CD4-positive, alpha-beta memory T cell (primary cell): ENCODE measurements around the gene LIMD2. TPM values are rescaled to one million over a fixed set of nuclear protein-coding genes. Genes with fewer than 3 reads are reported as not detected.

Experiments
- CTCF ChIA-PET: fragments of 350-600 bp; sonication (Branson Sonifier 250); formaldehyde crosslinking; loops from one replicate; lab custom pipeline; 2021; ENCODE audit warnings: inconsistent platforms; ENCODE audit not compliant: partially characterized antibody; lab: Charles Lee
- POLR2A ChIA-PET: fragments of 350-600 bp; sonication (Branson Sonifier 250); formaldehyde crosslinking; loops from one replicate; lab custom pipeline; 2021; ENCODE audit not compliant: partially characterized antibody; lab: Charles Lee
- DNase-seq, 5 donors: peaks; one replicate each; pipeline versions ENCODE4 v3.0.0 to v3.0.0-alpha.2; 2020 to 2022; ENCODE audit warnings: mixed read lengths in 1 of 5
- H3K27ac ChIP-seq: one replicate; pipeline ENCODE4 v1.7.0; 2013; ENCODE audit warnings: low read depth, low read length
- H3K27me3 ChIP-seq: 2 replicates; pipeline ENCODE4 v1.7.0; 2013; ENCODE audit warnings: mild to moderate bottlenecking, low read length, moderate library complexity; ENCODE audit not compliant: insufficient read depth
- H3K36me3 ChIP-seq: 2 replicates; pipeline ENCODE4 v1.7.0; 2013; ENCODE audit warnings: mild to moderate bottlenecking, low read length, moderate library complexity; ENCODE audit not compliant: insufficient read depth
- H3K4me1 ChIP-seq: 2 replicates; pipeline ENCODE4 v1.7.0; 2013; ENCODE audit warnings: mild to moderate bottlenecking, low read length, moderate library complexity; ENCODE audit not compliant: insufficient read depth
- H3K4me3 ChIP-seq, 2 donors: one replicate each; pipeline ENCODE4 v1.7.0; 2013; ENCODE audit warnings: low read length in 2 of 2, mild to moderate bottlenecking in 1 of 2
- H3K9me3 ChIP-seq, 2 donors: one replicate each; pipeline ENCODE4 v1.7.0; 2013; ENCODE audit warnings: low read length in 2 of 2, control low read depth in 1 of 2; ENCODE audit not compliant: control insufficient read depth in 1 of 2
- H3K27ac Mint-ChIP-seq, 7 donors: one replicate each; pipeline ENCODE4 v1.8.0; 2020 to 2021; ENCODE audit warnings: mixed read lengths in 7 of 7, mild to moderate bottlenecking in 6 of 7, inconsistent platforms in 3 of 7, moderate library complexity in 3 of 7
- H3K27me3 Mint-ChIP-seq, 2 donors: one replicate each; pipeline ENCODE4 v1.8.0; 2020 to 2021; ENCODE audit warnings: mixed read lengths in 2 of 2
- H3K36me3 Mint-ChIP-seq, 2 donors: one replicate each; pipeline ENCODE4 v1.8.0; 2020 to 2021; ENCODE audit warnings: mixed read lengths in 2 of 2, inconsistent platforms in 1 of 2, mild to moderate bottlenecking in 1 of 2
- H3K4me1 Mint-ChIP-seq, 4 donors: one replicate each; pipeline ENCODE4 v1.8.0; 2020 to 2021; ENCODE audit warnings: mixed read lengths in 4 of 4, mild to moderate bottlenecking in 1 of 4
- H3K4me3 Mint-ChIP-seq, 8 donors: one replicate each; pipeline ENCODE4 v1.8.0; 2020 to 2021; ENCODE audit warnings: mixed read lengths in 8 of 8, mild to moderate bottlenecking in 7 of 8, moderate library complexity in 6 of 8, inconsistent platforms in 3 of 8
- H3K9me3 Mint-ChIP-seq, 8 donors: one replicate each; pipeline ENCODE4 v1.8.0; 2020 to 2021; ENCODE audit warnings: mixed read lengths in 8 of 8, mild to moderate bottlenecking in 5 of 8, inconsistent platforms in 3 of 8, moderate library complexity in 1 of 8
- intact Hi-C: fragments of 100-400 bp; cut with micrococcal nuclease; formaldehyde crosslinking; loops from one replicate; pipeline ENCODE4 v1.15.1; 2023
- polyA plus RNA-seq, 2 donors: library from polyadenylated mRNA; unstranded; fragments of 300-500 nt; fragmentation: Illumina TruSeq; gene quantifications; one replicate each; pipeline ENCODE4 v1.2.3, GENCODE V29; 2021
- total RNA-seq, 2 experiments: library from RNA; stranded (reverse); gene quantifications; one replicate each; pipeline ENCODE4 v1.2.3, GENCODE V29; 2021

Gene LIMD2
- total and polyA plus RNA-seq, 4 experiments from 2014 or later = 347 to 755 (median 646) TPM

- peaks cover 22 to 37% of the 10 kb centered on the region in 2 donors for H3K36me3 Mint-ChIP-seq
- no peaks in the 10 kb centered on the region for H3K36me3 ChIP-seq
- H3K9me3 ChIP-seq = no peaks in the 10 kb centered on the region
- H3K27me3 Mint-ChIP-seq = no peaks in the 10 kb centered on the region
- H3K27me3 ChIP-seq = no peaks in the 10 kb centered on the region
- peaks cover 88% of the 10 kb centered on the region for H3K4me1 ChIP-seq
- peak overlapping the region; percentile 51 for H3K27ac ChIP-seq
- DNase-seq = peak; percentile 33 to 70 (median 41)
- no peaks in the 10 kb centered on the region for H3K9me3 Mint-ChIP-seq
- POLR2A ChIA-PET = interaction anchor here (0.6 to 23.0 kb wide), 18 partner anchors 3 to 507 kb away, joined by 3 to 1362 read pairs (median 6); partner anchors contain the start of genes CCDC47, DDX42, LIMD2 and MAP3K3
- CTCF ChIA-PET = interaction anchor here (0.8 to 10.7 kb wide), 4 partner anchors 12 to 272 kb away, joined by 3 to 315 read pairs (median 8); partner anchors contain the start of gene MAP3K3
- intact Hi-C loops = loop anchor here (10.0 kb wide), 1 partner anchor 798 kb away; the partner anchor contains the start of genes CEP95 and DDX5
- peak overlapping the region; percentile 85 to 100 (median 93) for H3K27ac Mint-ChIP-seq
- peak overlapping the region; percentile 77 to 89 (median 80) for H3K4me3 Mint-ChIP-seq
- H3K4me3 ChIP-seq = peak overlapping the region; percentile 21 to 34
- H3K4me1 Mint-ChIP-seq = peaks cover 52 to 83% (median 73%) of the 10 kb centered on the region in 4 donors
Observed at GRCh38 chr17:63707151-63707550, 7.2 kb upstream of the LIMD2 start.

- Mint-ChIP-seq H3K36me3 (peaks cover 16 to 39% of the 10 kb centered on the region in 2 donors), H3K27me3 (no peaks in the 10 kb centered on the region), H3K9me3 (no peaks in the 10 kb centered on the region), H3K4me3 (peak overlapping the region; percentile 77 to 89 (median 80)), H3K4me1 (peaks cover 52 to 90% (median 75%) of the 10 kb centered on the region in 4 donors), H3K27ac (peak overlapping the region; percentile 85 to 100 (median 94))
- Histone ChIP-seq H3K9me3 (no peaks in the 10 kb centered on the region), H3K36me3 (no peaks in the 10 kb centered on the region), H3K4me1 (peaks cover 92% of the 10 kb centered on the region), H3K27ac (peak overlapping the region; percentile 51), H3K27me3 (no peaks in the 10 kb centered on the region), H3K4me3 (peak overlapping the region; percentile 21 to 34)
- peak in 3 of 5 donors; percentile 27 to 35 (median 30) for DNase-seq
- intact Hi-C loops = loop anchor here (10.0 kb wide), 1 partner anchor 798 kb away; the partner anchor contains the start of genes CEP95 and DDX5
- ChIA-PET POLR2A (interaction anchor here (0.8 to 23.0 kb wide), 21 partner anchors 4 to 314 kb away, joined by 3 to 1362 read pairs (median 5); partner anchors contain the start of genes CCDC47, DDX42, ICAM2 and LIMD2), CTCF (interaction anchor here (0.5 to 10.7 kb wide), 5 partner anchors 8 to 94 kb away, joined by 3 to 315 read pairs (median 5); partner anchors contain the start of gene MAP3K3)
Observed at GRCh38 chr17:63706336-63707082, 6.6 kb upstream of the LIMD2 start.

DNA sequence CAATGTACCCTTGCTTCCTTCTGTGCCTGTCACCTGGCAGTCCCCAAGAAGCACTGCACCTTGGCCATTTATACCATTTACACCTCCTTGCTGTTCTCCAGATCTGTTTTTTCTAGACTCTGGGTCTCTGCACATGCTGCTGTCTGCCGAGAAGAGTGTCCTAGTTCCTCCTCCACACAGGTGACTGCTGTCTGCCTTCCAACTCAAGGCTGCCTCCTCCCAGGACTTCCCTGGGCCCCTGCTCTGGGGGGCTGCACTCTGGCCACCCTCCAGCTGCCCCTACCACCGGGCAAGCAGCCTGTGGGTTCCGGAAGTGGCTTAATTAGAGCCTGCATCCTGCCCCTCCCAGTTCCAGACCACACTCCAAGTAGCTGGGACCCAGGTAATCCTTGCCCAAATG lies 5.7 kb upstream of the LIMD2 start:
- H3K4me3 ChIP-seq = peak overlapping the region; percentile 5 to 21
- Mint-ChIP-seq H3K4me3 (peak overlapping the region in 7 of 8 donors; percentile 77 to 89 (median 80)), H3K36me3 (peaks cover 16 to 38% of the 10 kb centered on the region in 2 donors), H3K4me1 (peaks cover 51 to 97% (median 76%) of the 10 kb centered on the region in 4 donors), H3K27ac (peak overlapping the region; percentile 85 to 100 (median 94)), H3K9me3 (no peaks in the 10 kb centered on the region), H3K27me3 (no peaks in the 10 kb centered on the region)
- peaks cover 97% of the 10 kb centered on the region for H3K4me1 ChIP-seq
- DNase-seq = no peak
- H3K36me3 ChIP-seq = no peaks in the 10 kb centered on the region
- ChIA-PET CTCF (interaction anchor here (1.1 to 10.7 kb wide), 2 partner anchors 9 to 10 kb away, joined by 3 to 315 read pairs; no protein-coding TSS in a partner anchor), POLR2A (interaction anchor here (0.9 to 23.0 kb wide), 11 partner anchors 5 to 315 kb away, joined by 3 to 1362 read pairs (median 6); partner anchors contain the start of genes CCDC47, DDX42, ICAM2 and LIMD2)
- peak overlapping the region; percentile 51 for H3K27ac ChIP-seq
- intact Hi-C loops = loop anchor here (10.0 kb wide), 1 partner anchor 799 kb away; the partner anchor contains the start of genes CEP95 and DDX5
- no peaks in the 10 kb centered on the region for H3K27me3 ChIP-seq
- no peaks in the 10 kb centered on the region for H3K9me3 ChIP-seq

- Mint-ChIP-seq H3K27me3 (no peaks in the 10 kb centered on the region), H3K9me3 (no peaks in the 10 kb centered on the region), H3K36me3 (peaks cover 16 to 32% of the 10 kb centered on the region in 2 donors), H3K4me1 (peaks cover 45 to 89% (median 69%) of the 10 kb centered on the region in 4 donors), H3K27ac (peak overlapping the region in 6 of 7 donors; percentile 41 to 100 (median 92)), H3K4me3 (peak overlapping the region in 5 of 8 donors; percentile 16 to 89 (median 77))
- Histone ChIP-seq H3K27me3 (no peaks in the 10 kb centered on the region), H3K9me3 (no peaks in the 10 kb centered on the region), H3K27ac (peak overlapping the region; percentile 51), H3K4me1 (peaks cover 89% of the 10 kb centered on the region), H3K4me3 (no peak overlapping the region), H3K36me3 (no peaks in the 10 kb centered on the region)
- CTCF ChIA-PET = interaction anchor here (1.3 to 10.7 kb wide), 2 partner anchors 10 to 69 kb away, joined by 3 to 315 read pairs; partner anchors contain the start of genes CCDC47 and DDX42
- intact Hi-C loops = loop anchor here (5.0 to 10.0 kb wide), 2 partner anchors 153 to 800 kb away; partner anchors contain the start of genes CEP95, DCAF7 and DDX5
- no peak for DNase-seq
- POLR2A ChIA-PET = interaction anchor here (1.0 to 23.0 kb wide), 6 partner anchors 6 to 70 kb away, joined by 3 to 1362 read pairs (median 238); partner anchors contain the start of genes CCDC47, DDX42, LIMD2 and STRADA
Observed at GRCh38 chr17:63704836-63705235, 4.9 kb upstream of the LIMD2 start.

DNA sequence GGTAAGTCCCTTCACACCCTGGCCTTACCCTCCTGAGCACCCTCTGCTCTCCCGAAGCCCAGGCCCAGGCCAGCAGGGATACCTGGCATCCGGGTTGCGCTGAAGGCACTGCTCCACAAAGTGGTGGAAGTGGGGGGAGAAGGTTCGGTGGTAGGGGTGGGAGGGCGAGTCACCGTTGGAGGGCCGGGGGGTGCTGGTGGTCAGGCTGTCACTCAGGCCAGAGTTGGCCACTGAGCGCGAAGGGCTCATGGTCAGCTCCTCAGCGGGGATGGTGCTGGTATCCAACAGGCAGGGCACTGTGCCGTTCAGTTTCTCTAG lies 4.3 kb upstream of the LIMD2 start:
- H3K4me3 ChIP-seq = no peak overlapping the region
- Mint-ChIP-seq H3K27ac (peak overlapping the region in 5 of 7 donors; percentile 70 to 100 (median 94)), H3K27me3 (no peaks in the 10 kb centered on the region), H3K9me3 (no peaks in the 10 kb centered on the region), H3K4me3 (peak overlapping the region in 6 of 8 donors; percentile 92 to 96 (median 94)), H3K4me1 (peaks cover 39 to 82% (median 63%) of the 10 kb centered on the region in 4 donors), H3K36me3 (peaks cover 16 to 31% of the 10 kb centered on the region in 2 donors)
- H3K27ac ChIP-seq = no peak overlapping the region
- H3K9me3 ChIP-seq = no peaks in the 10 kb centered on the region
- peaks cover 82% of the 10 kb centered on the region for H3K4me1 ChIP-seq
- H3K36me3 ChIP-seq = no peaks in the 10 kb centered on the region
- ChIA-PET CTCF (interaction anchor here (0.6 to 1.3 kb wide), 2 partner anchors 69 to 93 kb away, joined by 3 read pairs; partner anchors contain the start of genes CCDC47 and DDX42), POLR2A (interaction anchor here (0.7 to 23.0 kb wide), 8 partner anchors 6 to 802 kb away, joined by 3 to 1362 read pairs (median 68); partner anchors contain the start of genes CCDC47, CEP95, DDX42 and DDX5)
- H3K27me3 ChIP-seq = no peaks in the 10 kb centered on the region
- intact Hi-C loops = loop anchor here (5.0 to 10.0 kb wide), 2 partner anchors 152 to 801 kb away; partner anchors contain the start of genes CEP95, DCAF7 and DDX5
- no peak for DNase-seq

GRCh38 chr17:63703556-63704258 lies 3.8 kb upstream of the LIMD2 start:
- intact Hi-C loops = loop anchor here (5.0 to 10.0 kb wide), 2 partner anchors 151 to 801 kb away; partner anchors contain the start of genes CEP95, DCAF7 and DDX5
- peak overlapping the region; percentile 73 for H3K27ac ChIP-seq
- CTCF ChIA-PET = interaction anchor here (0.6 to 2.2 kb wide), 4 partner anchors 11 to 145 kb away, joined by 3 to 8 read pairs (median 4); partner anchors contain the start of genes CCDC47 and DDX42
- H3K4me3 Mint-ChIP-seq = peak overlapping the region; percentile 92 to 96 (median 94)
- H3K36me3 Mint-ChIP-seq = peaks cover 13 to 31% of the 10 kb centered on the region in 2 donors
- no peaks in the 10 kb centered on the region for H3K9me3 ChIP-seq
- no peaks in the 10 kb centered on the region for H3K36me3 ChIP-seq
- no peak for DNase-seq
- H3K27ac Mint-ChIP-seq = peak overlapping the region; percentile 86 to 100 (median 97)
- no peaks in the 10 kb centered on the region for H3K27me3 ChIP-seq
- H3K4me3 ChIP-seq = no peak overlapping the region
- H3K9me3 Mint-ChIP-seq = no peaks in the 10 kb centered on the region
- POLR2A ChIA-PET = interaction anchor here (0.7 to 23.0 kb wide), 12 partner anchors 7 to 802 kb away, joined by 3 to 1362 read pairs (median 40); partner anchors contain the start of genes CCDC47, CEP95, DDX42 and DDX5
- H3K4me1 Mint-ChIP-seq = peaks cover 34 to 77% (median 59%) of the 10 kb centered on the region in 4 donors
- H3K4me1 ChIP-seq = peaks cover 77% of the 10 kb centered on the region
- no peaks in the 10 kb centered on the region for H3K27me3 Mint-ChIP-seq
